Dendritic cell treated with granulocyte-macrophage colony-stimulating factor and Interleukin-4, amounts not matched to agents 40 ng/mL and 50 ng/mL, for 4 days (primary cell): ENCODE measurements around the gene OPRM1.

Experiments
- H3K27ac Mint-ChIP-seq: one replicate; pipeline ENCODE4 v1.8.0; 2022; ENCODE audit warnings: mild to moderate bottlenecking, mixed read lengths
- H3K27me3 Mint-ChIP-seq: one replicate; pipeline ENCODE4 v1.8.0; 2022; ENCODE audit warnings: mild to moderate bottlenecking, mixed read lengths
- H3K36me3 Mint-ChIP-seq: one replicate; pipeline ENCODE4 v1.8.0; 2022; ENCODE audit warnings: low read depth, mixed read lengths
- H3K4me1 Mint-ChIP-seq: one replicate; pipeline ENCODE4 v1.8.0; 2022; ENCODE audit warnings: low read depth, mixed read lengths
- H3K4me3 Mint-ChIP-seq: one replicate; pipeline ENCODE4 v1.8.0; 2022; ENCODE audit warnings: mild to moderate bottlenecking, moderate library complexity, mixed read lengths
- H3K9me3 Mint-ChIP-seq: one replicate; pipeline ENCODE4 v1.8.0; 2022; ENCODE audit warnings: mixed read lengths
- intact Hi-C: fragments of 100-400 bp; cut with micrococcal nuclease; formaldehyde crosslinking; loops from one replicate; pipeline ENCODE4 v1.15.0; 2022

Gene OPRM1

DNA sequence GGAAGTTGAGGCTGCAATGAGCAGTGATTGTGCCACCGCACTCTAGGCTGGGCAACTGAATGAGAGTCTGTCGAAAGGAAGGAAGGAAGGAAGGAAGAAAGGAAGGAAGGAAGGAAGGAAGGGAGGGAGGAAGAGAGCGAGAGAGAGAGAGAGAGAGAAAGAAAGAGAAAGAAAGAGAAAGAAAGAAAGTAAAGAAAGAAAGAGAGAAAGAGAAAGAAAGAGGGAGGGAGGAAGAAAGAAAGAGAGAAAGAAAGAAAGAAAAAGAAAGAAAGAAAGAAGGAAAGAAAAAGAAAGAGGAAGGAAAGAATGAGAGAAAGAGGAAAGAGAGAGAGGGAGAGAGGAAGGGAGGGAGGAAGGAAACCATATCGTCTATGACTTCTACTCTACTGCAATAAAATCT is 60.2 kb downstream of the OPRM1 start:
- Mint-ChIP-seq H3K27me3 (no peaks in the 10 kb centered on the region), H3K27ac (no peak overlapping the region), H3K4me1 (no peaks in the 10 kb centered on the region), H3K4me3 (no peak overlapping the region), H3K9me3 (peaks cover 10% of the 10 kb centered on the region), H3K36me3 (no peaks in the 10 kb centered on the region)
- intact Hi-C loops = no loop called here

DNA sequence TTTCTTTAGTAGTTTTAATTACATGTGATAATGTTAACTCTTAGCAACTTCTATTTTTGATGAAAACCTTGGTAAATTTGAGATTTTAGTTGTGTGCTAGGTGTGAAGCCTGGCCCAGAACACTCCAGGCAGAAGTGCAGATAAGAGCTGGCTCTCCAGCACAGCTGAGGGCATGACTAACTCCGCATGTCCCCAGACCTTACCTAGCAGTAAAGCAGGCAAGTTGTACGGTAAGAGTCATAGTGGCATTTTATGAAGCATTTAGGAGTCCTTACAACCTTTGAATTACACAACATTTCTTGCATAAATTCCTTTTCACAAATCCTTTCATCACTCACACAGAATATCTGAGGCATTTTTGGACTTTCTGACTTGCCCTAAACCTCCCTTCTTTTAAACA is 67.2 kb downstream of the OPRM1 start:
- no peak overlapping the region for H3K4me3 Mint-ChIP-seq
- H3K27me3 Mint-ChIP-seq = no peaks in the 10 kb centered on the region
- H3K36me3 Mint-ChIP-seq = no peaks in the 10 kb centered on the region
- H3K4me1 Mint-ChIP-seq = no peaks in the 10 kb centered on the region
- no peak overlapping the region for H3K27ac Mint-ChIP-seq
- H3K9me3 Mint-ChIP-seq = no peaks in the 10 kb centered on the region
- intact Hi-C loops = no loop called here

DNA sequence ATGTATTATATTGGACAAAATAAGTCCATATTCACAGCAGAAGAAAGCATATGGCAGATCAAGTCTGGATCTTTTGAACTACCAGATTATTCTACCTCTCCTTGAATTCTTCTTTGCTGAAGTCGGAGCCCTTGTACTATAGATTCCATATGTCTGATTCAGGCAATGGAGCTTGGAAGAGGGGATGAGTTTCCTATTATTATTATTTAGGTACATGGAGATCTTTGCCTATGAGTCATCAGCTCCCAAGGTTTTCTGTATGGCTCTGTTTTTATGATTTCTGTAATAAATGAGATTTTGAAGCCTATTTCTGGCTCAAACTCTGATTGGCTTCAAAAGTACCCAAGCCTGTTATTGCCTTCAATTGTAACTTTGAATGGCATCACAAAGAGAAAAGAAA is 72.0 kb downstream of the OPRM1 start:
- no peak overlapping the region for H3K27ac Mint-ChIP-seq
- no peaks in the 10 kb centered on the region for H3K27me3 Mint-ChIP-seq
- no peaks in the 10 kb centered on the region for H3K4me1 Mint-ChIP-seq
- no peak overlapping the region for H3K4me3 Mint-ChIP-seq
- H3K9me3 Mint-ChIP-seq = no peaks in the 10 kb centered on the region
- intact Hi-C loops = no loop called here
- H3K36me3 Mint-ChIP-seq = no peaks in the 10 kb centered on the region

DNA sequence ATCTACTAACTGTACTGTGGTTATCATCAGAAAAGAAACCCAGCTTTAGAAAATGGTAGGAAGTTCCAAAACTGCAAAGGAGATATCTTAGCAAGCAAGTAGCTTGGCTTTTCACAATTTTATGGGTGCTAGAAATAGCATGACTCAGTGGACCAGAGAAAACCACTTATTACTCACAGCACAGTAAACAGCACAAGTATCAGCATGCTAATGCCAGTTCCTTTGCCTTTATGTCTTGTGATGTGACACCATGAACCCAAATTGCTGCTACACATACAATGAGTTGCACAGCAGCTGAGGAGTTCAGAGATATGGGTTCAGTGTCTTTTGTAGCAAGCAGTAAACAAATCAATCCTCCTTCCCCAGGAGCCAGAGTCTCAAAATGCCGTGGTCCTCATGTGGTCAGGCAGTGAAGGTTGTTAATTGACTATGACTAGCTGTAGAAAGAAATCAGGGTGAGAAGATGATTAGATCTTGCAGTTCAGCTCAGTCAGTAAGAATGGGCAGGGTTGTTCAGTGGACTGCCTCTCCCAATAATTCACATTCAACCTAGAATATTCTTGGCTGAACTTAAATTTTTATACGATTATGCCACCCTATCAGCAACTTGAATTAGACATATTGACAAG is 73.3 kb downstream of the OPRM1 start:
- intact Hi-C loops = no loop called here
- Mint-ChIP-seq H3K27ac (no peak overlapping the region), H3K4me1 (no peaks in the 10 kb centered on the region), H3K27me3 (no peaks in the 10 kb centered on the region), H3K9me3 (no peaks in the 10 kb centered on the region), H3K4me3 (no peak overlapping the region), H3K36me3 (no peaks in the 10 kb centered on the region)

DNA sequence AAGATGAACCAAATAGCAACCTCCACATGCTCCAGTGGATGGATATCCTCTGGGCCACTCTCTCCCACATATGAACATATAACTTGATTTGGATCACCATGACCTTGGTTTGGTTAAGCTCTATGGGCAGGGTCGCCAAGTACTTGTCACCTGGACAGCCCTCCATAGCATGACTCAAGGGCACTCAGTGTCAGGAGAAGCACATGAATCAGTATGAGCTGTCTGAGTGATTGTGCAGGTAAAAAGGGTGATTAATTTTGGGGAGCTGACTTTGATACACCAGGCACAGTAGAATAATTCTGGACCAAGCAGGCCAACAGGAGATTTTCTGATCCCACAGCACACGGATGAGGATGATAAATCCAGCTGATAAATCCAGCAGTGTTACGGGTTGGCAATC is 74.4 kb downstream of the OPRM1 start:
- peaks cover 3% of the 10 kb centered on the region for H3K27me3 Mint-ChIP-seq
- H3K27ac Mint-ChIP-seq = no peak overlapping the region
- H3K4me1 Mint-ChIP-seq = no peaks in the 10 kb centered on the region
- no peak overlapping the region for H3K4me3 Mint-ChIP-seq
- intact Hi-C loops = no loop called here
- no peaks in the 10 kb centered on the region for H3K9me3 Mint-ChIP-seq
- no peaks in the 10 kb centered on the region for H3K36me3 Mint-ChIP-seq

DNA sequence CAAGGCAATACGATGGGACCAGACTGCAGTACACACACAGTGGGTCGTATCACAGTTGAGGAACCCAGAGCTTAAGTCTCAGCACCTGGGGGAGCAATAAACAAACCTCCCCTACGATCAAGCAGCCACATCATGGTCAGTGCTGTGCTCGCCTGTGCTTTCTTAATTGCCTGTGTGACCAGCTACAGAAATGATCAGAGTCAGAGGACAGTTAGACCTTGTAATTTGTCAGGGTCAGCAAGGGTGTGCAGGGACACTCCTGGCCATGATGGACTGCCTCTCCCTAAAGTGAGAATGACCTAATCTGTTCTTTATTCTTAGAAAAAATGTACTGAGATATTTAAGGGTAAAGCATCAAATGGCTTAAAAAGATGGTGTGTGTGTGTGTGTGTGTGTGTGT is 78.4 kb downstream of the OPRM1 start:
- Mint-ChIP-seq H3K36me3 (no peaks in the 10 kb centered on the region), H3K27ac (no peak overlapping the region), H3K4me3 (no peak overlapping the region), H3K4me1 (peaks cover under 1% of the 10 kb centered on the region), H3K27me3 (peaks cover 5% of the 10 kb centered on the region), H3K9me3 (no peaks in the 10 kb centered on the region)
- intact Hi-C loops = no loop called here

DNA sequence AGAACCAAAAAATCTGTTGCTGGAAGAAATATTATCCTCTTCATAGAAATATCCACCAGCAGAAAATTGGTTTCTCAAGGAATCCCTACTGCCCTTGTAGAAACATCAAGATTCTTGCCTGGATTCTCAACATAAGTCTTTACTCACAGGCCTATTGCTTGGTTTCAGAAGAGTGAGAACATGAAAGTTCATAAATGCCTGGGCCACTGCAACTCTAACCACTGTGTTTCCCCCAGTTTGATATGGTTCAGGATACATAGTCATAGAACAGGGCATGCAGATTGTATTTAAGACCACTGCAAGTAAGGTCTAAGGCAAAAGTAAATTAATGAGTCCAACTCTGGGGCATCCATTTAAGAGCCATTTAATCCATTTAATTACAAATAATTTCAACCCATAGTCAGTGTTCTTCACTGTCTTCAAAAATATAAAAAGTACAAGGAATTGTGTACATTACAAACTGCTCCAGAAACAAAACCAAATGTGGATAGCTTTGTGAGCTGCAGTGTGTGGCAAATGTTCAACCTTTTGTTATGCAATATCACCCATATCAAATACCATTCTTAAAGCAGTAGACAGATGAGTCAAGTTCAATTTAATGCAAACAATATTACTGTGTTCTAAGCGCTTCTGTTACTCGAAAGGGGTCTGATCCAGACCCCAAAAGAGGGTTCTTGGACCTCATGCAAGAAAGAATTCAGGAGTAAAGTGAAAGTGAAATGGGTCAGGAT is 83.3 kb downstream of the OPRM1 start:
- intact Hi-C loops = no loop called here
- Mint-ChIP-seq H3K4me3 (no peak overlapping the region), H3K9me3 (no peaks in the 10 kb centered on the region), H3K36me3 (no peaks in the 10 kb centered on the region), H3K27ac (peak overlapping the region; percentile 73), H3K27me3 (peaks cover 5% of the 10 kb centered on the region), H3K4me1 (peaks cover 27% of the 10 kb centered on the region)

DNA sequence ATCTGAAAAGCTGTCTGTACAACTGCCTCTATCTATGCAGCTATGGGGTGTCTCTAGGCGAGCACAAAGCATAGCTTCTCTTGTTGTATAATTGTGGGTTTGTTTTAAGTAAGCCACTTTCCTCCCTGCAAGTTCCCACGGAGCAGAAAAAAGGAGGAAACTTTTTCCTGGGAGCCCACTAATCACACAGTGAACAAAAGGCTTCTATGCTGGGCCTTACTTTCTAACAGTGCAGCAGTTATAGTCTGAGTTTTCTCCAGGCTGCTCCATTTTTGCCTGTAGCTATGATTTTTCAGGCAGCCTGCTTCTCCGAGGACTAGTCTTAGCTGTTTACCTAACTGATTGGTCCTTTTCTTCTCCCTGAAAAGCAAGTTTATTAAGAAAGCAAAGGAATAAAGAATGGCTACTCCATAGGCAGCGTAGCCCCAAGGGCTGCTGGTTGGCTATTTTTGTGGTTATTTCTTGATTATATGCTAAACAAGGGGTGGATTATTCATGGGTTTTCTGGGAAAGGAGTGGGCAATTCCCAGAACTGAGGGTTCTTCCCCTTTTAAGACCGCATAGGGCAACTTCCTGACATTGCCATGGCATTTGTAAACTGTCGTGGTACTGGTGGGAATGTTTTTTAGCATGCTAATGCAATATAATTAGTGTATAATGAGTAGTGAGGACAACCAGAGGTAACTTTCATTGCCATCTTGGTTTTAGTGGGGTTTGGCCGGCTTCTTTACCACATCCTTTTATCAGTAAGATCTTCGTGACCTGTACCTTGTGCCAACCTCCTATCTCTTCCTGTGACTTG is 84.3 kb downstream of the OPRM1 start:
- H3K27me3 Mint-ChIP-seq = peaks cover 2% of the 10 kb centered on the region
- peaks cover 32% of the 10 kb centered on the region for H3K4me1 Mint-ChIP-seq
- H3K27ac Mint-ChIP-seq = peak overlapping the region; percentile 73
- no peak overlapping the region for H3K4me3 Mint-ChIP-seq
- H3K9me3 Mint-ChIP-seq = no peaks in the 10 kb centered on the region
- intact Hi-C loops = no loop called here
- no peaks in the 10 kb centered on the region for H3K36me3 Mint-ChIP-seq

DNA sequence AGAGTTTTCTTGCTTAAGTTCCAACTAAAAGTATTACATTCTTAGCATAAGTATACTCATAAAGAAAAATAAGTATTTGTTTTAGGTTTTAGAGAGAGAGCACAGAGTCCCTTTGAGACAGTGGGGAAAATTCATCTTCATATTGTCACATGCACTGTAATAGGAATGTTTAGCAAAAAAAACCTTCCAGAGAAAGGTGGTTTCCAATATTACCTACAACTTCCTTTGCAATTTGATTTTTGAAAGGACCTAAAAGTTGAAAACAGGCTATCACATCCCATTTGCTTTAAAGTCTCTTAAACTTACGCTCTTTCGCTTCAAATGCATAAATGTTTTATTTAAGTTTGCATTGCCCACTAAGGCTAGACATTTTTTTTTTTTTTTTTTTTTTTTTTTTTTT is 86.4 kb downstream of the OPRM1 start:
- Mint-ChIP-seq H3K9me3 (no peaks in the 10 kb centered on the region), H3K27ac (no peak overlapping the region), H3K27me3 (peaks cover 2% of the 10 kb centered on the region), H3K4me3 (no peak overlapping the region), H3K36me3 (no peaks in the 10 kb centered on the region), H3K4me1 (peaks cover 32% of the 10 kb centered on the region)
- intact Hi-C loops = no loop called here

DNA sequence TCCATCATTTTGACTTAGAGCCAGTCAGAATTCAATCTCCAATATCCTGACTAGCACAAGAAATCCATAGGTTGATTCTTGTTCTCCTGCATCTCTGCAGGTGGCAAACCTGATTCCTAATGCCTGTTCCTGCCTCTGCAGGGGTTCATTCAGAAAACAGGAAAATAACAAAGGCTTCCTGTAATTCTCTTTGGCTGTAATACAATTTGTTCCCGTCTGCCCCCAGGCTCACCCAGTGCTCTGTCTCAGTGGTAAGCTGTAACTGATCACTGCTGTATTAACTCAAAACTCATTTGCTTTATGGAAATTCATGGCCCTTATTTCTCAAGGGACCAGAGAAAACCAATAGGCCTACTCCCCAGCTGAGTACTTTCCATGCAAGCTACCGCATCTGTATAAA is 88.6 kb downstream of the OPRM1 start:
- no peak overlapping the region for H3K27ac Mint-ChIP-seq
- H3K9me3 Mint-ChIP-seq = no peaks in the 10 kb centered on the region
- H3K4me1 Mint-ChIP-seq = peaks cover 30% of the 10 kb centered on the region
- intact Hi-C loops = no loop called here
- H3K4me3 Mint-ChIP-seq = no peak overlapping the region
- H3K27me3 Mint-ChIP-seq = no peaks in the 10 kb centered on the region
- no peaks in the 10 kb centered on the region for H3K36me3 Mint-ChIP-seq

DNA sequence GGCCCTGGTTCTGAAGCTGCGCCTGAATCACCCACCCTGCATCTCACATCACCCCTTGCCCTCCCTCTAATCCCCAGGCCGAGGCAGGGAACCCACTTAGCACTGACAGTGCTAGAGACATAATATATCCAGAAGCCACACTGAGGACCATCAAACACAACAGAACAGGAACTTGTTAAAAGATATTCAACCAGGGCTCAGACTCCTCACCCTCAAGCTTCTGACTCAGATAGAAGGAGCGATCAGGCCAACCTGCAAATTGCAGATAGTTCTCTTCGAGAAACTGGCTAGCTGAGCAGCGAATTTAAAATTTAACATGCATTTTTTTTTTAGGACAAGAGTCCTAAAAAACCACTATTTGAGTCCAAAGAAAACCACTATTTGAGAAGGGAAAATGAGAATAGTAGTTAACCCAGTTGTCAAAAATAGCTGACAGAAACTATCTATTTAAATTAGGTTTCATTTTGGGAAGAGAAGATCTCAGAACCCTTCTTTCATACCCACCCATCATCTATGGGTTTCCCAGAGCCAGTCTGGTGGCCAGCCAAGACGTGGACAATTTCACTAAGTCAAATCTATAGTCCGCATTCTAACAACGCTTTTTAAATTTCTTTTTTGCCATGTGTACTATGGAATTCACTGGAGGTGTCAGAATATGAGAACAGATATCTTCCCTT is 95.6 kb downstream of the OPRM1 start:
- no peaks in the 10 kb centered on the region for H3K27me3 Mint-ChIP-seq
- H3K9me3 Mint-ChIP-seq = no peaks in the 10 kb centered on the region
- intact Hi-C loops = no loop called here
- no peak overlapping the region for H3K4me3 Mint-ChIP-seq
- H3K27ac Mint-ChIP-seq = no peak overlapping the region
- peaks cover 14% of the 10 kb centered on the region for H3K4me1 Mint-ChIP-seq
- H3K36me3 Mint-ChIP-seq = no peaks in the 10 kb centered on the region

DNA sequence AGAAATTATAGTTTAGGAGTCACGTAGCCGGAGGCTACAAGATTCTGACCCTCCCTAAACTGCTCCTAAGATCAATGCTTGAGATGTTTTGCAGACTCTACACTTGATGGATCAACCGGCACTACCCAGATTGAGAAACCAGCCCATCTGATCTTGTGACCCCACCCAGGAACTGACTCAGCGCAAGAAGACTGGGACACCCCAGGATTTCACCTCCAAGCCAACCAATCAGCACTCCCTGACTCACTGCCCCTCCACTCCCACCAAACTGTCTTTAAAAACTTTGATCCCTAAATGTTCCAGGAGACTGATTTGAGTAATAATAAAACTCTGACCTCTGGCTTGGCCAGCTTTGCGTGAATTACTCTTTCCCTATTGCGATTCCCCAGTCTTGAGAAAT is 99.8 kb downstream of the OPRM1 start:
- Mint-ChIP-seq H3K36me3 (no peaks in the 10 kb centered on the region), H3K4me1 (peaks cover 33% of the 10 kb centered on the region), H3K27ac (peak overlapping the region; percentile 68), H3K4me3 (no peak overlapping the region), H3K9me3 (no peaks in the 10 kb centered on the region), H3K27me3 (peaks cover 4% of the 10 kb centered on the region)
- intact Hi-C loops = no loop called here

DNA sequence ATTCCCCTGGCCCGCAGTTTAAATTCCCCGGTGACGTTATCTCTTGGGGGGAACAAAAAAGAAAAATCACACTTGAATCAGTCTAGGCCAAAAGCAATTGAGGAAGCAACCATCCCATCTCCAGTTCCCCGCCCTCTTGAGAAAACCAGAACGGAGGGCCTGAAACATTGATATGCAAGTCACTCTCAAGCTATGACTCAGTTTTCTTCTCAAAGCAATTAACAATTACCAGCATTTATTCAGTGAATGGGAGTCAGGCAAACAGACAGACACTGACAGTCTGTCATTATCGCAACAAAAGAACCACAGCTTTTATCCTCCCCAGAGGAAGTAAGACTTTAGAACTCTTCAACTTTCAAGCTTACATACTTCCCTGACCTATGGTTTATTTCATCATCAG is 100.9 kb downstream of the OPRM1 start:
- no peaks in the 10 kb centered on the region for H3K36me3 Mint-ChIP-seq
- H3K27me3 Mint-ChIP-seq = peaks cover 4% of the 10 kb centered on the region
- peak overlapping the region; percentile 68 for H3K27ac Mint-ChIP-seq
- H3K9me3 Mint-ChIP-seq = no peaks in the 10 kb centered on the region
- no peak overlapping the region for H3K4me3 Mint-ChIP-seq
- peaks cover 33% of the 10 kb centered on the region for H3K4me1 Mint-ChIP-seq
- intact Hi-C loops = no loop called here

DNA sequence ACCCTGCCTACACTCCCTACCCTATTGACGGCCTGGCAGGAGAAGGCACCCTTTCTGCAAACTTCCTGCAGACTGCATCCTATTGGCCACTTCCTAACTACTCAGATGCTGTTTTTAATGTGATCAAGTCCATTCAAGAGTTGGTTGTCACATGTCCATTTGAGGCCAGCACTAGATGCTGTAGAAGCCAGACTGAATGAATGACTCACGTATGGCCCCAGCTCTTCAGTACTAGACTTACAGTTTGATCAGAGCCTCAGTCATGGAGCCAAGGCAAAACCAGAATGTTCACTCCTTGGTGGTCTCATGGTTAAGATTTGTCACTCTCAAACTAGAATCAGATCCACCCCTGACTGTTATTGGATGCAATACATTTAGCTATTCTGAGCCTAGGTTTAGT is 101.7 kb downstream of the OPRM1 start:
- intact Hi-C loops = no loop called here
- no peak overlapping the region for H3K4me3 Mint-ChIP-seq
- no peaks in the 10 kb centered on the region for H3K36me3 Mint-ChIP-seq
- H3K9me3 Mint-ChIP-seq = no peaks in the 10 kb centered on the region
- H3K27me3 Mint-ChIP-seq = peaks cover 4% of the 10 kb centered on the region
- peaks cover 33% of the 10 kb centered on the region for H3K4me1 Mint-ChIP-seq
- H3K27ac Mint-ChIP-seq = peak overlapping the region; percentile 68
